HG03045 (cell line): ENCODE measurements around the gene LMCD1.

ENCODE experiments used
- ATAC-seq: cut with Tn5 transposase; IDR thresholded peaks from one replicate; pipeline ENCODE4 v1.9.1; 2021; ENCODE audit warnings: mild to moderate bottlenecking, moderate library complexity; ENCODE audit not compliant: unreplicated experiment

LMCD1 gene

DNA sequence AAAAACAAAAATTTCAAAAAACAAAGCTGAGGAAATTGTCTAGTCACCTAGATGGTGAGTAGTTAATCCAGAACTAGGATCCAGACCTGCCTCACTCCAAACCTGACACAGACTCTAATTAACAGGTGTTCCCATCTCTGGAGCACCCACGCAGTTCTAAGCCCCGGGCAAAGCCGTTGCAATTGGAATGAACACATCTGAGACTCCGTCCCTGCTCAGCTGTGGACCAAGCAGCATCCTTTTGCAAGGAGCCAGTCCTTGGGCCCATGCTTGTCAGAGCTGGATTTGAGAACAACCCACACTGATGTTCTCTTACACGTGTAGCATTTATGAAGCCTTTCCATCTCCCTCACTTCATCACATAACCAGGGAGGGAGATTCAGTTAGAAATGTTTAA lies 54.8 kb downstream of the LMCD1 start:
- no peak for ATAC-seq

- no peak for ATAC-seq
Measured at GRCh38 chr3:8557298-8557697, 55.7 kb downstream of the LMCD1 start.

DNA sequence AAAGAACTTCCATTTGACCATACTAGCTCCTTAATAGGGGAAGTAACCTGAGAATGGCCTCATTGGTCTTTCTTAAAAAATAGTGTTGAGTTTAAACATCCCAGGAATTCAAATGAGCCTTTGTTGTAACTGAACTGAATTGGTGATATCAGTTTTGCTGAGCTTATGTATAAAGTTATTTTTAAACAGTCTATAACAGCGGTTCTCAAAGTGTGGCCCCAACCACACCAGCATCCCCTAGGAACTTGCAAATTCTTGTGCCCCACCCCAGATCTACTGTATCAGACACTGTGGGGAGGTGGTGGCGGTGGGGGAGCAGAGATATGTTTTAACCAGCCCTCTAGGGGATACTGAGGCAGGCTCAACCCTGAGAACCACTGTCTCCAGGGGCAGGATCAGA lies 57.0 kb downstream of the LMCD1 start:
- ATAC-seq: no peak

DNA sequence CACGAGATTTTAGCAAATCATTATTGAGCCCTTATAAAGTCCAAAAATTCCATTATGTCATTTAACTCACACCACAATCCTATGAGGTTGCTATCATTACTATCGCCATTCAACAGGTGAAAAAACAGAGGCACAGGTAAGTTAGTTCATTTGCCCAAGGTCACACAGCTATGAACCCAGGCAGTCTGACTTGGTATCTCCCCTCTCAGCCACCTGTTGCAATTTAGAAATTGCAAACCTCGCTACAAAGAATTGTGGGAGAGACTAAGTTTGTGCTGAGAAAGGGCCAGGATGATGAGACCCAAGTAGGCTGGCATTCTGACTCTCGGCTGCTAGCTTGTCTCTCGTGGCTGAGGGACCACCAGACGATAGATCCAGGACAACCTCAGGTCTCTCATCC lies 57.7 kb downstream of the LMCD1 start:
- no peak for ATAC-seq

GRCh38 chr3:8560366-8561007 lies 58.9 kb downstream of the LMCD1 start:
- no peak for ATAC-seq

GRCh38 chr3:8561370-8561769 lies 59.7 kb downstream of the LMCD1 start:
- no peak for ATAC-seq

- ATAC-seq: no peak
Measured at GRCh38 chr3:8562081-8562595, 60.5 kb downstream of the LMCD1 start.

- no peak for ATAC-seq
Measured at GRCh38 chr3:8563146-8563545, 61.5 kb downstream of the LMCD1 start.

- no peak for ATAC-seq
Measured at GRCh38 chr3:8563597-8563996, 62.0 kb downstream of the LMCD1 start.

DNA sequence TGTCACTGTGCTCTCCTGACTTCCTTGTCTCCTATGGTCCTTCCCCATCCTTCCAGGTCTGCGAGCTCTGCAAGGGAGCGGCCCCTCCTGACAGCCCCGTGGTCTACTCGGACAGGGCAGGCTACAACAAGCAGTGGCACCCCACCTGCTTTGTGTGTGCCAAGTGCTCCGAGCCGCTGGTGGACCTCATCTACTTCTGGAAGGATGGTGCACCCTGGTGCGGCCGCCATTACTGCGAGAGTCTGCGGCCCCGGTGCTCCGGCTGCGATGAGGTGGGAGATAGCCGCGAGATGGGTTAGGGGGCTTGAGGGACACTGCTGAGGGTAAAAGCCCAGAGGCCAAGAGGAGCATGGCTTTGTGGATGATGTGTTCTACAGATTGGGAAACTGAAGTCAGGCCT lies 63.8 kb downstream of the LMCD1 start:
- no peak for ATAC-seq

- no peak for ATAC-seq
Measured at GRCh38 chr3:8567784-8568575, 66.4 kb downstream of the LMCD1 start.

DNA sequence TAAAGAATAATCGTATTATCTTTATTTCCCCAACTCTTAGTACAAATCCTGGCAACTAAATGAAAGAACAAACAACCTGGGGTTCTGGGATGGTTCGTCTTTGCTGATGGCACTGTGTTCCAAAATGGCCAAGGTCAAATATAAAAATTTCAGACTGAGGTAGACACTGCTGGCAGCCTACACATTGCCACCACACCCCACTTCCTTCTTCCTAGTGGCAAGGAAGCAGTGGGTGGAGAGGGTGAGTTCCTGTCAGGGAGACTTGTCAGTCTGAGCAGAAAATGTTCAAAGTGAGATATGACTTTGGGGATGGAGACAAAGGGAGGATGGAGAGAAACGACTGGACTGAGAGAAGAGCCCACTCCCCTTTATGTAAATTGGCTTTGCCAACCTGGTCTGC lies 69.6 kb downstream of the LMCD1 start:
- ATAC-seq: no peak

DNA sequence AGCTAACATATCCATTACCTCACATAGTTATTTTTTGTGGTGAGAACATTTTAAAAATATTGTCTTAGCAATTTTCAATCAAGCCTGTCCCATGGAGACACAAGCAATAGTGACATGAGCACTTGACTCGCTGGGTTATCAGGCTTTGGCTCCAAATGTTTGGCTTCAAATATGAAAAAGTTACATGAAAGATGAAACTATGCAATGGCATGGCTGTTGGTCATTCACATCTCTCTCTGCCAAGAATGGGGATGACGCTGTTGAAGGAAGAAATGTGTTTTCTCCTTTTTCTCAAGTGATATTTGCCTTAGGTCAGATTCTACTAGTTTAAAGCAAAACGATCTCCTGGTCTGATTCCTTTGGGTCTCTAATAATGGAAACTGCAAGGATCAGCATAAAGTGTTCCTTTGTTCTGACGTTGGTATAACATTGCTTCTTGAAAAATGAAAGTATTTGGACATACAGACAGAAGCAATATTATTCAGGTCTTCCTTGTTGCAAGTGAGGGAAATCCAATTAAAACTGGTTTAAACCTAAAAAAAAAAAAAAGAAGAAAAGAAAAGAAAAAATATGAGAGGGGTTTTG lies 71.8 kb downstream of the LMCD1 start:
- ATAC-seq: no peak

DNA sequence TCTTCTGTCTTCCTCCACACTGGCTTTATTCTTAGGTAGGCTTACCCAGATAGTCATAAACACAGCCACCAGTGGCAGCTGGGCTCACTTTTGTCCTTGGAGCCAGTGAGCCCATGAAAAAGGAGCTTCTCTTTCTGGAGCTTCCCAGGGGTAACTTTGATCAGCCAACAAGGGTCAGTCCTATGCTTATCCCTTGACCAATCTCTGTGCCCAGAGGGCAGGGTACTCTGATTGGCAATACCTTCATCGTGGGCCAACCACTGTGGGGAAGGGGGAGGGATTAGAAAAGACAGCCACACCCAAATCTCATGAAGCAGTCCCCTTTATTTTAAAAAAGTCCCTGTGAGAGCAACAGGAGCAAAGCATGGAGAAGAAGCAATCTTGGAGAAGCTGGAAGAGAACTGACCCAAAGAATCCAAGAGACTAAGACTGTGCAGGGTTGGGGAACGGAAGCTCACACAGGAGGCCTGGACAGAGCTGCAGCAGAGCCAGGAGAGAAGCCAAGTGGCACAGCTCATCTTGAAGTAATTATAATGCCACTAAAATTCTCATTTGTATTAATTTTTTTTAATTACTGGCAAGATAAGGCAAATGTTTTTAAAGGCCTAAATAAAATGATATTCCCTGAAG lies 72.5 kb downstream of the LMCD1 start:
- no peak for ATAC-seq

- ATAC-seq: no peak
Measured at GRCh38 chr3:8574670-8575322, 73.2 kb downstream of the LMCD1 start.

GRCh38 chr3:8575364-8576104 lies 73.9 kb downstream of the LMCD1 start:
- no peak for ATAC-seq

GRCh38 chr3:8576436-8576835 lies 74.8 kb downstream of the LMCD1 start:
- ATAC-seq: no peak

- no peak for ATAC-seq
Measured at GRCh38 chr3:8576841-8577571, 75.4 kb downstream of the LMCD1 start.

GRCh38 chr3:8578282-8578681 lies 76.7 kb downstream of the LMCD1 start:
- no peak for ATAC-seq

DNA sequence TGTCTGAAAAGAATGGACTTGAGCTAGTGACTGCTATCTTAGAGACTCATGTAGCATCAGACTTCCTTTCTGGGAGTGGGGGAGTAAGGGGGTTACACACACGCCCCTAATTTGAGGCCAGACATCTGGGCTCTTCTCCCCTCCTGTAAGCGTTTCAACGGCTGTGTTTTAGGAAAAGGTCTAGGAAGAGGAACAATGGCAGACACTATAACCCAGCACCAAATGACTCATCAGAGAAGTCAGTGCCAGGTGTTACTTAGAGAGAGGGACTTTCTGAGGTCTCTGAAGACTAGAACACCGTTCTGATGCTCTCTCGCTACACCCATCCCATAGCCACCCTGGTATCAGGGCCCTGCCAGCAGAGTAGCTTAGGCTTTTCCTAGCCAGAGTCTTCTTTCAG lies 77.5 kb downstream of the LMCD1 start:
- ATAC-seq: peak; percentile 96
